ENCODE data around the gene TCERG1L.

GRCh38 chr10:131082201-131082850 is 229.2 kb downstream of the TCERG1L start:
- TF ChIP-seq, protein P1, sequence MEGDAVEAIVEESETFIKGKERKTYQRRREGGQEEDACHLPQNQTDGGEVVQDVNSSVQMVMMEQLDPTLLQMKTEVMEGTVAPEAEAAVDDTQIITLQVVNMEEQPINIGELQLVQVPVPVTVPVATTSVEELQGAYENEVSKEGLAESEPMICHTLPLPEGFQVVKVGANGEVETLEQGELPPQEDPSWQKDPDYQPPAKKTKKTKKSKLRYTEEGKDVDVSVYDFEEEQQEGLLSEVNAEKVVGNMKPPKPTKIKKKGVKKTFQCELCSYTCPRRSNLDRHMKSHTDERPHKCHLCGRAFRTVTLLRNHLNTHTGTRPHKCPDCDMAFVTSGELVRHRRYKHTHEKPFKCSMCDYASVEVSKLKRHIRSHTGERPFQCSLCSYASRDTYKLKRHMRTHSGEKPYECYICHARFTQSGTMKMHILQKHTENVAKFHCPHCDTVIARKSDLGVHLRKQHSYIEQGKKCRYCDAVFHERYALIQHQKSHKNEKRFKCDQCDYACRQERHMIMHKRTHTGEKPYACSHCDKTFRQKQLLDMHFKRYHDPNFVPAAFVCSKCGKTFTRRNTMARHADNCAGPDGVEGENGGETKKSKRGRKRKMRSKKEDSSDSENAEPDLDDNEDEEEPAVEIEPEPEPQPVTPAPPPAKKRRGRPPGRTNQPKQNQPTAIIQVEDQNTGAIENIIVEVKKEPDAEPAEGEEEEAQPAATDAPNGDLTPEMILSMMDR (IDR thresholded peaks at IDR 0.05), result no peak
- no peak for TF ChIP-seq POLR2A (IDR thresholded peaks at IDR 0.05)
